Measurements from ENCODE around the gene TM9SF3. TPM values are rescaled to one million over a fixed set of nuclear protein-coding genes. Genes with fewer than 3 reads are reported as not detected.

The TM9SF3 gene
- polyA plus RNA-seq, 1 donor, result 76.8 TPM

Other genes with a start within 250 kb of the TM9SF3 start
- not detected for gene OPALIN, start 228.0 kb downstream of the TM9SF3 start, polyA plus RNA-seq (ENCODE audit: insufficient read length)
- gene TLL2, start 73.1 kb downstream of the TM9SF3 start, polyA plus RNA-seq (ENCODE audit: insufficient read length), result 0.72 TPM
- 3.2 TPM for gene PIK3AP1, start 133.5 kb upstream of the TM9SF3 start, polyA plus RNA-seq (ENCODE audit: insufficient read length)
- gene LCOR, start 245.3 kb upstream of the TM9SF3 start, polyA plus RNA-seq (ENCODE audit: insufficient read length), result 16.2 TPM